Body of pancreas (tissue), 4 donors: ENCODE results near the gene NUDT14.

Experiments used
- CTCF ChIP-seq, 7 experiments: fragments of 450-650 bp in 4 of 7; fragments of 200-600 bp in 3 of 7; sonication (generic) in 3 of 7; IDR thresholded peaks; one replicate each; pipeline ENCODE4 v1.5.1; 2016 to 2019; ENCODE audit warnings: antibody characterized with exemption in 7 of 7
- POLR2A ChIP-seq, 3 donors: fragments of 450-650 bp; IDR thresholded peaks; one replicate each; pipeline ENCODE4 v1.6.1; 2016; ENCODE audit warnings: antibody characterized with exemption in 3 of 3, mild to moderate bottlenecking in 2 of 3

- TF ChIP-seq CTCF (IDR thresholded peaks at IDR 0.05): no peak
- no peak for TF ChIP-seq POLR2A (IDR thresholded peaks at IDR 0.05)
Observed at GRCh38 chr14:105172476-105172875, 8.6 kb downstream of the NUDT14 start.
